ENCODE data around the gene ZNF862. TPM values are rescaled to one million over a fixed set of nuclear protein-coding genes. Genes with fewer than 3 reads are reported as not detected.

ZNF862 gene
- total RNA-seq, 6 donors from 2014 or later: 7.1 to 31.4 (median 16.7) TPM

- Histone ChIP-seq H3K9me3 (no peaks in the 10 kb centered on the region), H3K27me3 (peaks cover 0 to 12% (median 2%) of the 10 kb centered on the region in 4 donors), H3K4me3 (no peak overlapping the region), H3K4me1 (peaks cover 9 to 18% (median 14%) of the 10 kb centered on the region in 4 donors), H3K36me3 (no peaks in the 10 kb centered on the region), H3K27ac (no peak overlapping the region)
- no peak for ATAC-seq (ENCODE audit: low FRiP score in 2 of 2)
- peak in 1 of 2 donors; percentile 71 for DNase-seq
- TF ChIP-seq POLR2A (IDR thresholded peaks at IDR 0.05) (no peak), CTCF (IDR thresholded peaks at IDR 0.05) (no peak), POLR2AphosphoS5 (IDR thresholded peaks at IDR 0.05) (no peak), EP300 (IDR thresholded peaks at IDR 0.05) (no peak)
- 96 to 98% methylated on average over 11 to 19 of the region's 21 CpGs for WGBS, 2 donors
Observed at GRCh38 chr7:149791411-149792219, 46.6 kb upstream of the ZNF862 start.

- DNase-seq: peak in 1 of 2 donors; percentile 83
- Histone ChIP-seq H3K9me3 (no peaks in the 10 kb centered on the region), H3K27me3 (peaks cover 0 to 12% (median 2%) of the 10 kb centered on the region in 4 donors), H3K27ac (no peak overlapping the region), H3K4me1 (peaks cover 8 to 17% (median 14%) of the 10 kb centered on the region in 4 donors), H3K4me3 (no peak overlapping the region), H3K36me3 (no peaks in the 10 kb centered on the region)
- no peak for ATAC-seq (ENCODE audit: low FRiP score in 2 of 2)
- TF ChIP-seq EP300 (IDR thresholded peaks at IDR 0.05): no peak
- no peak for TF ChIP-seq POLR2AphosphoS5 (IDR thresholded peaks at IDR 0.05)
- no peak for TF ChIP-seq CTCF (IDR thresholded peaks at IDR 0.05)
- TF ChIP-seq POLR2A (IDR thresholded peaks at IDR 0.05): no peak
- 85% methylated on average over 10 of the region's 15 CpGs; no CpG with 5 or more reads in 1 of the 2 donors for WGBS, 2 donors
Observed at GRCh38 chr7:149792220-149792595, 46.0 kb upstream of the ZNF862 start.

GRCh38 chr7:149793261-149793660, 44.9 kb upstream of the ZNF862 start:
- H3K36me3 ChIP-seq: no peaks in the 10 kb centered on the region
- 83 to 91% methylated on average over 1 to 10 of the region's 10 CpGs for WGBS, 2 donors
- no peak overlapping the region for H3K27ac ChIP-seq
- no peak overlapping the region for H3K4me3 ChIP-seq
- peaks cover 0 to 12% (median 2%) of the 10 kb centered on the region in 4 donors for H3K27me3 ChIP-seq
- H3K9me3 ChIP-seq: no peaks in the 10 kb centered on the region
- H3K4me1 ChIP-seq: peaks cover 0 to 11% (median 8%) of the 10 kb centered on the region in 4 donors
- ATAC-seq (ENCODE audit: low FRiP score in 2 of 2) (no peak), DNase-seq (peak in 1 of 2 donors; percentile 59)
- no peak for TF ChIP-seq EP300 (IDR thresholded peaks at IDR 0.05)
- TF ChIP-seq CTCF (IDR thresholded peaks at IDR 0.05): no peak
- TF ChIP-seq POLR2AphosphoS5 (IDR thresholded peaks at IDR 0.05): no peak
- no peak for TF ChIP-seq POLR2A (IDR thresholded peaks at IDR 0.05)

DNA sequence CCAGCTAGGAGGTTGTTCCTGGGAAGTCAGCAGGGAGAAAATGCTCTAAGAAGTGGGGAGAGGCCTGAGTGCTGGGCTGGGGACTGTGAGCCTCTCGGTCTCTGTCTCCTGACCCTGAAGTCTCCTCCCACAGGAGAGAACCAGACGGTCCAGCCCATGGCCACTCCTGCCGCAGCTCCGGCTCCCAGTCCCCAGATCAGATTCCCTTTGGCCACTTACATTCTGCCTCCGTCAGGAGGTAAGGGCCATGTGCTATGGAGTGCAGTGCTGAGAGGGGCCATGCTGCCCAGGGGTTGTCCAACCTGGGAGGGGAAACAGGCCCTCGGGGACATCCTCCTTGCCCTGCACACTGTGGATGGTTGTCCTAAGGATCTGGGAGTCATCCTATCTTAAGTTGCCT, 43.5 kb upstream of the ZNF862 start:
- ATAC-seq (ENCODE audit: low FRiP score in 2 of 2) (no peak), DNase-seq (peak in 1 of 2 donors; percentile 42)
- H3K4me3 ChIP-seq: no peak overlapping the region
- WGBS, 2 donors: 65 to 80% methylated on average over 4 to 6 of the region's 6 CpGs
- TF ChIP-seq CTCF (IDR thresholded peaks at IDR 0.05) (no peak), EP300 (IDR thresholded peaks at IDR 0.05) (no peak), POLR2AphosphoS5 (IDR thresholded peaks at IDR 0.05) (no peak), POLR2A (IDR thresholded peaks at IDR 0.05) (no peak)
- peaks cover 0 to 12% (median 2%) of the 10 kb centered on the region in 4 donors for H3K27me3 ChIP-seq
- H3K9me3 ChIP-seq: no peaks in the 10 kb centered on the region
- no peak overlapping the region for H3K27ac ChIP-seq
- peaks cover 0 to 10% (median 8%) of the 10 kb centered on the region in 4 donors for H3K4me1 ChIP-seq
- H3K36me3 ChIP-seq: no peaks in the 10 kb centered on the region
